Neural cell (in vitro differentiated cells): ENCODE data around the gene DDX5.

ENCODE experiments used
- EZH2 ChIP-seq: fragments of 200-600, 300-800 bp; shearing (Covaris generic), sonication (generic); IDR thresholded peaks from 2 replicates; pipeline ENCODE4 v1.6.1; 2014; ENCODE audit warnings: antibody characterized with exemption, low read length, borderline replicate concordance, mild to moderate bottlenecking; ENCODE audit not compliant: insufficient read depth, poor library complexity, severe bottlenecking
- RAD21 ChIP-seq: fragments of 450-650 bp; conservative IDR thresholded peaks from 2 replicates; pipeline ENCODE4 v1.6.1; 2014; ENCODE audit warnings: antibody characterized with exemption, mild to moderate bottlenecking, moderate library complexity
- TF ChIP-seq, protein P1 (sequence below): fragments of 450-650 bp; IDR thresholded peaks from 2 replicates; pipeline ENCODE4 v1.5.1; 2014; ENCODE audit warnings: antibody characterized with exemption, mild to moderate bottlenecking, moderate library complexity; ENCODE audit not compliant: poor library complexity, severe bottlenecking

DNA sequence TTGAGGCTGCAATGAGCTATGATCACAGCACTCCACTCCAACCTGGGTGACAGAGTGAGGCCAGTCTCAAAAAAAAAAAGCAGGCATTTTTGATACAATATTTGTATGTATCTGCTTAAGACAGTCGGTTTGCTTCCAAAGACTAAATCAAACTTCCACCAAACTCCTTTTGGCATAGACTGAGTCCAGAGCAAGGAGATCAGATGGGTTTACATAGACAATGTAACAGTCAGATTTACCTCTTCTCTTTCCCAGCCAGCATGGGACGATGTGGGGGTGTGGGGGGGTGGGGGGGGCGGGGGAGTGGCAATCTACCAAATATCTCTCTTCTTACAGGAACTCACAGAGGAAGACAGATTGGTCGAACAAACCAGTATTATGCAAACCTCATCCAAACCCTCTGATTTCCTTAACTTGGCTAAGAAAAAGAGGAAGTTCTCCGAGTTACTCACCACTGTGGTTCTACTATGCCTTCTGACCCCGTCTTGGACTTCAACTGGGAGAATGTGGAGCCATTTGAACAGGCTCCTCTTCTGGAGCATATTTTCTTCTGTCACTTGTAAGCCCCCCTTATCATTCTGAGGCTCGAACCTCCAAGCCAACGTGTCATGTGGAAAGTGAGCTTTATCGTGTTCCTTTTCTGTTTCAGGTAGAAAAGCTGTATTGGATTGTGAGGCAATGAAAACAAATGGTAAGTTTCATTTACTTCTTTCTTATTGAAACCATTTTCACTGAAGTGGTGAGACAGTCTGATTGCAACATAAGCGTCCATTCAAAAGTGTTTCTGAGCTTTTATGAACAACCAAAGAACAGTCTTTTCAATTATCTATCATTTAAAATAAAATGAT is 57.2 kb downstream of the DDX5 start, which contains the start of gene MILR1:
- TF ChIP-seq, protein P1, sequence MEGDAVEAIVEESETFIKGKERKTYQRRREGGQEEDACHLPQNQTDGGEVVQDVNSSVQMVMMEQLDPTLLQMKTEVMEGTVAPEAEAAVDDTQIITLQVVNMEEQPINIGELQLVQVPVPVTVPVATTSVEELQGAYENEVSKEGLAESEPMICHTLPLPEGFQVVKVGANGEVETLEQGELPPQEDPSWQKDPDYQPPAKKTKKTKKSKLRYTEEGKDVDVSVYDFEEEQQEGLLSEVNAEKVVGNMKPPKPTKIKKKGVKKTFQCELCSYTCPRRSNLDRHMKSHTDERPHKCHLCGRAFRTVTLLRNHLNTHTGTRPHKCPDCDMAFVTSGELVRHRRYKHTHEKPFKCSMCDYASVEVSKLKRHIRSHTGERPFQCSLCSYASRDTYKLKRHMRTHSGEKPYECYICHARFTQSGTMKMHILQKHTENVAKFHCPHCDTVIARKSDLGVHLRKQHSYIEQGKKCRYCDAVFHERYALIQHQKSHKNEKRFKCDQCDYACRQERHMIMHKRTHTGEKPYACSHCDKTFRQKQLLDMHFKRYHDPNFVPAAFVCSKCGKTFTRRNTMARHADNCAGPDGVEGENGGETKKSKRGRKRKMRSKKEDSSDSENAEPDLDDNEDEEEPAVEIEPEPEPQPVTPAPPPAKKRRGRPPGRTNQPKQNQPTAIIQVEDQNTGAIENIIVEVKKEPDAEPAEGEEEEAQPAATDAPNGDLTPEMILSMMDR = no peak
- TF ChIP-seq RAD21 (no peak), EZH2 (no peak)
